22Rv1 (cell line): ENCODE data around the gene ZNF492.

Experiments used
- ZFX ChIP-seq: fragments of 450-650 bp; IDR thresholded peaks from 2 replicates; pipeline ENCODE4 v1.6.1; 2017; ENCODE audit warnings: antibody characterized with exemption, borderline replicate concordance
- TF ChIP-seq, protein P1 (sequence below): fragments of 450-650 bp; IDR thresholded peaks from 2 replicates; pipeline ENCODE4 v1.5.1; 2017; ENCODE audit warnings: mild to moderate bottlenecking

- TF ChIP-seq, protein P1, sequence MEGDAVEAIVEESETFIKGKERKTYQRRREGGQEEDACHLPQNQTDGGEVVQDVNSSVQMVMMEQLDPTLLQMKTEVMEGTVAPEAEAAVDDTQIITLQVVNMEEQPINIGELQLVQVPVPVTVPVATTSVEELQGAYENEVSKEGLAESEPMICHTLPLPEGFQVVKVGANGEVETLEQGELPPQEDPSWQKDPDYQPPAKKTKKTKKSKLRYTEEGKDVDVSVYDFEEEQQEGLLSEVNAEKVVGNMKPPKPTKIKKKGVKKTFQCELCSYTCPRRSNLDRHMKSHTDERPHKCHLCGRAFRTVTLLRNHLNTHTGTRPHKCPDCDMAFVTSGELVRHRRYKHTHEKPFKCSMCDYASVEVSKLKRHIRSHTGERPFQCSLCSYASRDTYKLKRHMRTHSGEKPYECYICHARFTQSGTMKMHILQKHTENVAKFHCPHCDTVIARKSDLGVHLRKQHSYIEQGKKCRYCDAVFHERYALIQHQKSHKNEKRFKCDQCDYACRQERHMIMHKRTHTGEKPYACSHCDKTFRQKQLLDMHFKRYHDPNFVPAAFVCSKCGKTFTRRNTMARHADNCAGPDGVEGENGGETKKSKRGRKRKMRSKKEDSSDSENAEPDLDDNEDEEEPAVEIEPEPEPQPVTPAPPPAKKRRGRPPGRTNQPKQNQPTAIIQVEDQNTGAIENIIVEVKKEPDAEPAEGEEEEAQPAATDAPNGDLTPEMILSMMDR: no peak
- no peak for TF ChIP-seq ZFX
Observed at GRCh38 chr19:22601906-22602630, 32.1 kb upstream of the ZNF492 start.
